PC-9 (cell line): ENCODE measurements around the gene GCLC.

Source experiments
- EZH2 ChIP-seq: fragments of 200-600 bp; sonication (generic); IDR thresholded peaks from 2 replicates; pipeline ENCODE4 v1.8.0; 2017; ENCODE audit warnings: antibody characterized with exemption, low read depth
- TF ChIP-seq, protein P1 (sequence below): fragments of 200-600 bp; sonication (generic); conservative IDR thresholded peaks from 2 replicates; pipeline ENCODE4 v1.6.1; 2017; ENCODE audit warnings: mixed run types, antibody characterized with exemption, mild to moderate bottlenecking, moderate library complexity

DNA sequence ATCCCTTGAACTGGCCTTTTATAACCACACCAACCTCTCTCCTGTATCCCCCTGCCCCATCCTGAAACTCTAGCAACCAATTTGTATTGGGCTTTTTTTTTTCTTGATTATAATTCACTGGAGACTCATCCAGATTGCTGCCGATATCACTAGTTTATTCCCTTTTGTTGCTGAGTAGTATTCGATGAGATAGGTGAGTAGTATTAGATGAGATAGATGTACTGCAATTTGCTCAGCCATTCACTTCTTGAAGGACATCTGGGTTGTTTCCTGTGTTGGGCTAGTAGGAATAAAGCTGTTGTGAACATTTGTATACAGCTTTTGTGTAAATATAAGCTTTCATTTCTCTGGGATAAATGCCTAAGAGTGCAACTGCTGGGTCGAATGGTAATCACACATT, 58.2 kb downstream of the GCLC start:
- TF ChIP-seq, protein P1, sequence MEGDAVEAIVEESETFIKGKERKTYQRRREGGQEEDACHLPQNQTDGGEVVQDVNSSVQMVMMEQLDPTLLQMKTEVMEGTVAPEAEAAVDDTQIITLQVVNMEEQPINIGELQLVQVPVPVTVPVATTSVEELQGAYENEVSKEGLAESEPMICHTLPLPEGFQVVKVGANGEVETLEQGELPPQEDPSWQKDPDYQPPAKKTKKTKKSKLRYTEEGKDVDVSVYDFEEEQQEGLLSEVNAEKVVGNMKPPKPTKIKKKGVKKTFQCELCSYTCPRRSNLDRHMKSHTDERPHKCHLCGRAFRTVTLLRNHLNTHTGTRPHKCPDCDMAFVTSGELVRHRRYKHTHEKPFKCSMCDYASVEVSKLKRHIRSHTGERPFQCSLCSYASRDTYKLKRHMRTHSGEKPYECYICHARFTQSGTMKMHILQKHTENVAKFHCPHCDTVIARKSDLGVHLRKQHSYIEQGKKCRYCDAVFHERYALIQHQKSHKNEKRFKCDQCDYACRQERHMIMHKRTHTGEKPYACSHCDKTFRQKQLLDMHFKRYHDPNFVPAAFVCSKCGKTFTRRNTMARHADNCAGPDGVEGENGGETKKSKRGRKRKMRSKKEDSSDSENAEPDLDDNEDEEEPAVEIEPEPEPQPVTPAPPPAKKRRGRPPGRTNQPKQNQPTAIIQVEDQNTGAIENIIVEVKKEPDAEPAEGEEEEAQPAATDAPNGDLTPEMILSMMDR, result no peak
- TF ChIP-seq EZH2, result no peak
